DMS79 (cell line): ENCODE measurements around the gene SLBP.

Source experiments
- DNase-seq: peaks from one replicate; lab custom pipeline; 2025; lab: John Stamatoyannopoulos, UW

Gene SLBP

DNA sequence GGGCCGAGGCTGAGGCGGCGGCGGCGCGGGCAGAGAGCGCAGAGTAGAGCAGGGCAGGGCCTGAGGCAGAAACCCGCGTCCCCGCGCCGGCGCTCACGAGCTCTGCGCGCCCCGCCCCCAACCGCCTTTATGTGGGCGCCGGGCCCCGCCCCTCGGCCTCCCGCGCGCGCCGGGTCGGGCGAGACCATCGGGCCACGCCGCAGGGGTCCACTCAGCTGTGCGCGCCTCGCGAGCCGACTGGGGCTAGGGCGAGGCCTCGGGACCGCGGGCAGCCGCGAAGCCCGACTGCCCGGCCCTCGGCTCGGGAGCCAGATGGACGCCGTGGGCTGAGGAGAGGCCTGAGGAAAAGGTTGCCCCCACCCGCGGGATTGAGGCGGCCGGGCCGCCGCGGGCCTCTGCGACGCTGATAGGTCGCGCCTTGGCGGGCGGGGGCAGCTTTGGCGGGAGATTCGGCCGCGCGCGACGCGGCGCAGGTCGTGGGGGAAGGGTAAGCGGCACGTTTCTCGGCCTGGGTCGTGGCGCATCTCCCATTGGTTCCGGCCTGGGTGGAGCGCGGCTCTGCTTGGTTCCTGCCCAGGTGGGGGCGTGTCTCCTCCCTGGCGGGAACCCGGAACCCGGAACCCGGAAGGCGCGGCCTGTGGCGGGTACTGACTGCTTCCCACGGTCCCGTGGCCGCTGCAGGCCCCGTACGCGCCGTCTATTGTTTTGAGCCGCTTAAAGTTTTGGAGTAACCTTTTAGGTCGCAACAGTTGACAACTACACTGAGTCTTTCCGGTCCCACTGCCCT, at the start of gene SLBP:
TSS of gene SLBP (minus strand) at position 104 of the 787 bp plus-strand sequence. CDS start 131 bp downstream, outside the sequence.
- peak; percentile 65 for DNase-seq

- DNase-seq = no peak
Measured at GRCh38 chr4:1761130-1761689, 49.1 kb upstream of the SLBP start.

GRCh38 chr4:1760521-1761071, 48.5 kb upstream of the SLBP start:
- no peak for DNase-seq

DNA sequence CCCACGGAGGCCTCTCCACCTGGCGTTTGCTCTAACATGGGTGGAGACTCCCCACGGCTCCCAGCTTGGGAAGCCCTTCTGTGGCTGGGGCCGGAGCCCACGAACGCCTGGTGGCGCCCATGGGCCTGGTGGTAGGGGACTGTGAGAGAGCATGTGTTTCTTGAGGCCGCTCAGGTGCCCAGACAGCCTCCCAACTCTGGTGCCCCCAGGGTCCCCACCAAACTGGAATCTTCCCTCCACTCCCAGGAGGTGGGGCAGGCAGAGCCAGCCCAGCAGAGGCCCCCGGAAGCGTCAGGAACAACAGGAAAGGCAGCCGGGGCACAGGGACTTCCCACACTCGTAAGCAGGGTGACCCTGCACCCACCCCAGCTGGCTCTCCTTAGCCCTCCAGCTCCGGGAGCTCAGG, 47.7 kb upstream of the SLBP start:
- DNase-seq = no peak

DNA sequence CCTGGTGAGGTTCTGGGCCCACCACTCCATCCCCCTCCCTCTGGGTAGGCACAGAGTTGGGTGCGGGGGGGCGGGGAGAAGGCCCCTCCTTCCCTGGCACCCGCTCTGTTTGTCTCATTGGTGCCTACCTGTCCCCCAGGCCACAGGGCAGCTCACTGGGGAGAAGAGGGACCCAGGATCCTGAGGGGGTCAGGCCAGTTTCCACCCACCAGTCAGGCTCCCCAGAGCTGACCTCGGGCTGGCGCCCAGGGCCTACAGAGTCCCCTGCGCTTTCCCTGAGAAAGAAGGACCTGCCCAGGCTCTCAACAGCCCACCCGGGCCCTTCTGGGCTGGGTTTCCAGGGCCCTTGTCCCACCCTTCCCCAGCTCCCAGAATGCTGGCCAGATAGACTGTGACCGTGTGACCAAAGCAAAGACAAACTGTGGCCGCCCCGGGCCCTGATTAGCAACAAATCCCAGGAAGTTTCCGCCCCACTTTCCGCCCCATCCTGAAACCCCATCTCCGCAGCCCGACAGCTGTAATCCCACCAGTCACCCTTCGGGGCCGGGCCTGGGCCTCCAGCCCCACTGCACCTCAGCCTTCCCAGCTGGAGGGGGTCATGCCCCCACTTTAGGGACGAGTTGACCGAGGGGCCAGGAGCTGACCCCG, 47.2 kb upstream of the SLBP start:
- DNase-seq = no peak

DNA sequence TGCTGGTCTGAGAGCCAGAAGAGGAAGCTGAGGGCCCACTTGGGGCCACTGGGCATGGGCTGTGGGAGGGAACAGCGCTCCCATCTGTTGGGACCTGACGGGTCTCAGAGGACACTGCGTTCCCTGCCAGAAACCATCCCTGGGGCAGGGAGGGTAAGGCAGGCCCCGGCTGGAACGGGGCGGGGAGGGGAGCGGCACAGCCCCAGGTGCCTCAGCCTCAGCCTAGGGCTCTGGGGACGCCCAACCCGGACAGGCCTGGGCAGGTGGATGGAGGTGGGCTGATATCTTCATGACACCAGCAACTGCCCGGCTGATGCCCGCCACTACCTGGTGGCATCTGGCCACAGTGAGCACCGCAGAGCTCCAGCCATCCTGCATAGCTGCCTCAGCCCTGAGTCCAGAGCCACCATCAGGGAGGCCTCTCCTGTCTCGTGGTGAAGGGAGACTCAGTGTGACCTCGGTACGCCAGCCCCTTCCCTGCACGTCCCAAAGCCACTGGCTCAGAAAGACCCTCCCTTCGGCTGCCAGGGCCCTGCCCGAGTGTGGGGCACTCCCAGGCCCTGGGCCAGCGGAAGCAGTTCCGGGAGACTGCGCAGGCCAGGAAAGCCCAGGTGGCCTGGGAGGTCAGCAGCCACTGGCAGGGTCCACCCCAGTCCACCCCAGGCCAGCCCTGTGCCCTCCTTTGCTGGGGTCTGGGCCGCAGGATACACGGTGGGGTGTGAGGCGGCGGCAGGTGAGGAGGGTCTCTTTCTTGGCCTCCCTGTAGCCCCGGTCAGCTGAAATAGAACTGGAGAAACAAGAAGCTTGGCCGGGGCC, 46.4 kb upstream of the SLBP start:
- no peak for DNase-seq

DNA sequence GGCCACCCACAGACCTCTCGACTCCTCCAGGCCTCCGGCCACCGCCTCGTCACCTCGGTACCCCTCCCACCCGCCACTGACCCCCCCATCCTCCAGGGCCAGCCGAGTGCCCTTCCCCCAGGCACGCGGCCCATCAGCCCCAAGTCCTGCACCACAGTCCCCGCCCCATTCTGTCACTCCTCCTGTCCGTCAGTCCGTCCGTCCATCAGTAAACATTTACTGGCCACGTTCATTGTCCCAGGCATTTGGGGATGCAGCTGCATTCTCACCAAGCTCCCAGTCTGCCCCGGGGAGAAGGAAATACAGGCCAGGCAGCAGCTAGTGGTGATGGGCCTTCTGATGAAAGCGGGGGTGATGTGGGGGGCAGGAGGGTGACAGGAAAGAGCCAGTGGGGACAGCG, 45.7 kb upstream of the SLBP start:
- no peak for DNase-seq

- DNase-seq = no peak
Measured at GRCh38 chr4:1756893-1757779, 45.0 kb upstream of the SLBP start.

DNA sequence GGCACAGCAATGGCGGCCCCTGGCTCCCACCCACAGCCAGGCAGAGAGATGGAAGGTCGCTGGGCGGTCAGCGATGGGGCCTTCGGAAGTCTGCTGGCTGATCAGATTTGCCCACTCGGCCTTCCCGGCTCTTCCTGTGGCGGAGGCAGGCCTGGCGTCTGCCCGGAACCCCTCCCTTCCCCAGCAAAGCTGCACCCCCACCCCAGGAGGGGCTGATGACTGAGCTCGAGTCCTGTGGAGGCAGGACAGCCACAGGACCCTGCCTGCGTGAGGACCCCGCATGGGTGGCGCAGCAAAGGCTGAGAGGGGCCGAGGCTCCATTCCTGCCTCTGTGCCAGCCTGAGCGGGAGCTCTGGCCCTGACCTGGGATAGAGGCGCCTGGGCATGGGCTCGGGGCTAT, 44.0 kb upstream of the SLBP start:
- no peak for DNase-seq

DNA sequence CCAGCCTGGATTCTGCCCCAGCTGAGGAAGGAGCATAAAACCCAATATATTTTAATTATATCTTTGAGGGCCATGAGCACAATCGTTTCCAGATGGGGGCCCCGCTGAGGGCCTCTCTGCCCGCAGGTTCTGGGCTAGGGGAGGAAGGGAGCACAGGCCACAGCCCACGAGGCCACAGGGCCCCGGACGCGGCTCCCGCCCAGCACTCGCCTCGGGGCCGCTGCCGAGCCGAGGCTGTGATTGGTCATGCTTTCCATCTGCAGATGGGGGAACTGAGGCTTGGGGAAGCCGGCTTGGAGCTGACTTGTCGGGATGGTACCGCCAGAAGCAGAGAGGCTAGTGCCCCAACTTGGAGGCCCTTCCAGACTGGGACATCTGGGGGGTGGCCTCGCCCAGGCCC, 43.2 kb upstream of the SLBP start:
- no peak for DNase-seq

- no peak for DNase-seq
Measured at GRCh38 chr4:1754336-1754735, 42.2 kb upstream of the SLBP start.

GRCh38 chr4:1753697-1754311, 41.7 kb upstream of the SLBP start:
- DNase-seq = no peak

GRCh38 chr4:1753294-1753696, 41.2 kb upstream of the SLBP start:
- DNase-seq = no peak

GRCh38 chr4:1752284-1753041, 40.3 kb upstream of the SLBP start:
- peak; percentile 19 for DNase-seq

- no peak for DNase-seq
Measured at GRCh38 chr4:1751919-1752283, 39.8 kb upstream of the SLBP start.

- no peak for DNase-seq
Measured at GRCh38 chr4:1751155-1751918, 39.2 kb upstream of the SLBP start.

DNA sequence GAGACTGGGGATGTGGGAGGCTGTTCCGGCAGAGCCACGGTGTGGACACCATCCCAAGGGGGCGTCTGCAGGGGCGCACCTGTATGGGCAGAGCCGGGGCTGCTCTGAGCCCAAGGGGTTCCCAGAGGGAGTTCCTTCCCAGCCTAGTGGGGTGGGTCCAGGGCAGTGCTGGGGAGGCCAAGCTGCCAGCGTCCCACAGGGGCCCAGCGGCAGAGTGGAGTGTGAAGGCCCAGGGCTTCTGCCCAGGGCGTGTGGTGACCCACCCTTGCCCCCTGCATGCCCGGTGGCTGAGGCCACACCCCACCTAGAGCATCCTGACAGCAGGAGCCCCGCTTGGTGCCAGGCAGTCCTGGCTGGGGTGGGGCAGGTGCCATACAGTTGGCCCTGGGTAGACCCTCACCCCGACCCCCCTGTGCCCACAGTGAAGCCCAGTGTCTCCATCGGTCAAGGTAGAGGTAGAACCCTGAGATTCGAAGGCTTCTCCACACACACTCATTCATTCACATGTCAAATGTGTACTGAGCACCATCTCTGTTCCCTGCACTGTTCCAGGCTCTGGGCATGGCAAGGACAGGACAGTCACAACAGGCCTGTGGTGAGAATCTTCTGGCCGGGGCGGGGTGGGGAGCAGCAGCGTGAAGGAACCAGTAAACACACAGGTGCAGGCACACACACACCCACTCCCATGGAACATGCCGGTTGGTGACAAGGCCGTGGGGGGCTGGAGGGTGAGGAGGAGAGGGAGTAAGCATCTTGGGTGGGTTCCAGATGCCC, 38.4 kb upstream of the SLBP start:
- DNase-seq = no peak

GRCh38 chr4:1749826-1750225, 37.7 kb upstream of the SLBP start:
- no peak for DNase-seq
